CD4-positive, alpha-beta T cell treated with Interferon alpha-2 for 1 hour (primary cell): ENCODE results near the gene FGF14.

Experiments
- DNase-seq, 2 donors: peaks; one replicate each; pipeline ENCODE4 v3.0.0-alpha.2; 2020 to 2022

The FGF14 gene

GRCh38 chr13:102361113-102361512, 40.7 kb downstream of the FGF14 start:
- DNase-seq, result no peak

- no peak for DNase-seq
Observed at GRCh38 chr13:102359264-102359663, 42.6 kb downstream of the FGF14 start.

GRCh38 chr13:102355251-102355650, 46.6 kb downstream of the FGF14 start:
- DNase-seq, result no peak

GRCh38 chr13:102354011-102354410, 47.8 kb downstream of the FGF14 start:
- no peak for DNase-seq

- DNase-seq, result no peak
Observed at GRCh38 chr13:102351521-102351920, 50.3 kb downstream of the FGF14 start.

- DNase-seq, result no peak
Observed at GRCh38 chr13:102347490-102347889, 54.4 kb downstream of the FGF14 start.

GRCh38 chr13:102346769-102347168, 55.1 kb downstream of the FGF14 start:
- DNase-seq, result no peak

GRCh38 chr13:102344410-102344809, 57.4 kb downstream of the FGF14 start:
- no peak for DNase-seq

- no peak for DNase-seq
Observed at GRCh38 chr13:102333320-102334198, 68.3 kb downstream of the FGF14 start.

GRCh38 chr13:102328909-102329308, 72.9 kb downstream of the FGF14 start:
- no peak for DNase-seq

GRCh38 chr13:102327119-102327617, 74.7 kb downstream of the FGF14 start:
- no peak for DNase-seq

- DNase-seq, result no peak
Observed at GRCh38 chr13:102326381-102327118, 75.3 kb downstream of the FGF14 start.

- no peak for DNase-seq
Observed at GRCh38 chr13:102325321-102325720, 76.5 kb downstream of the FGF14 start.

GRCh38 chr13:102323505-102323904, 78.3 kb downstream of the FGF14 start:
- no peak for DNase-seq

- DNase-seq, result no peak
Observed at GRCh38 chr13:102323012-102323411, 78.8 kb downstream of the FGF14 start.

GRCh38 chr13:102322211-102322610, 79.6 kb downstream of the FGF14 start:
- no peak for DNase-seq

GRCh38 chr13:102318233-102318632, 83.6 kb downstream of the FGF14 start:
- DNase-seq, result no peak

GRCh38 chr13:102317593-102317992, 84.3 kb downstream of the FGF14 start:
- no peak for DNase-seq

- no peak for DNase-seq
Observed at GRCh38 chr13:102316732-102317131, 85.1 kb downstream of the FGF14 start.

GRCh38 chr13:102312841-102313240, 89.0 kb downstream of the FGF14 start:
- DNase-seq, result no peak

- DNase-seq, result no peak
Observed at GRCh38 chr13:102311901-102312300, 89.9 kb downstream of the FGF14 start.

- no peak for DNase-seq
Observed at GRCh38 chr13:102311419-102311796, 90.4 kb downstream of the FGF14 start.

GRCh38 chr13:102310691-102311418, 91.0 kb downstream of the FGF14 start:
- DNase-seq, result no peak
